ENCODE measurements around the gene PTPRT. TPM values are rescaled to one million over a fixed set of nuclear protein-coding genes. Genes with fewer than 3 reads are reported as not detected.

PTPRT gene
- total RNA-seq, 1 experiment from 2014 or later, result not detected

DNA sequence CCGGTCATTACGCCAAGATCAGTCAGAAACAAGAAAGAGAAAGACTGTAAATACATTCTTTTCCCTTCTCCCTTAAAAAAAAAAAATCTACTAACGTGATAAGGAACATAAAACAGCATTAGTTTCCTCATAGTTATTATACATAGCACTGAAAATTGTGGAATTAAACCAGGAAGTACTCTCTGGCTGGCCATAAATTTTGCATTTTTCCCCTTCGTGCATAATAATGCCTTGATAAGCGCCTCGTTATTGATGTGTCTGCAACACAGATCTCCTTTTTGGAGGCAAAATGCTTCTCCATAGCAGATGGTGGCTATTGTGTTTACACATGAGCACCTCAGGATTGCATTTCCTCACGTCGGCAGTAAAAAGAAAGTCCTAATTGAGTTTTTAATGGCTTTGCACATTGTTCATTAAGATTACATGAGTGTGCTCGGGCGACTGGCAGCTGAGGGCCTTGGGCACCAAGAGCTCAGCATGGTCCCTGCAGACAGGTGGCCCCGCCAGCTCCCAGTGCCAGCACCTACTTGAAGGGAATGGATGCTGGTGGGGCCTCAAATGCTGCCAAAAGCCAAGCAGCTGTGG is 394.5 kb downstream of the PTPRT start:
- no peak for TF ChIP-seq TCF7L2 (IDR thresholded peaks at IDR 0.05; ENCODE audit: low read depth, low read length)
- TF ChIP-seq, protein P1, sequence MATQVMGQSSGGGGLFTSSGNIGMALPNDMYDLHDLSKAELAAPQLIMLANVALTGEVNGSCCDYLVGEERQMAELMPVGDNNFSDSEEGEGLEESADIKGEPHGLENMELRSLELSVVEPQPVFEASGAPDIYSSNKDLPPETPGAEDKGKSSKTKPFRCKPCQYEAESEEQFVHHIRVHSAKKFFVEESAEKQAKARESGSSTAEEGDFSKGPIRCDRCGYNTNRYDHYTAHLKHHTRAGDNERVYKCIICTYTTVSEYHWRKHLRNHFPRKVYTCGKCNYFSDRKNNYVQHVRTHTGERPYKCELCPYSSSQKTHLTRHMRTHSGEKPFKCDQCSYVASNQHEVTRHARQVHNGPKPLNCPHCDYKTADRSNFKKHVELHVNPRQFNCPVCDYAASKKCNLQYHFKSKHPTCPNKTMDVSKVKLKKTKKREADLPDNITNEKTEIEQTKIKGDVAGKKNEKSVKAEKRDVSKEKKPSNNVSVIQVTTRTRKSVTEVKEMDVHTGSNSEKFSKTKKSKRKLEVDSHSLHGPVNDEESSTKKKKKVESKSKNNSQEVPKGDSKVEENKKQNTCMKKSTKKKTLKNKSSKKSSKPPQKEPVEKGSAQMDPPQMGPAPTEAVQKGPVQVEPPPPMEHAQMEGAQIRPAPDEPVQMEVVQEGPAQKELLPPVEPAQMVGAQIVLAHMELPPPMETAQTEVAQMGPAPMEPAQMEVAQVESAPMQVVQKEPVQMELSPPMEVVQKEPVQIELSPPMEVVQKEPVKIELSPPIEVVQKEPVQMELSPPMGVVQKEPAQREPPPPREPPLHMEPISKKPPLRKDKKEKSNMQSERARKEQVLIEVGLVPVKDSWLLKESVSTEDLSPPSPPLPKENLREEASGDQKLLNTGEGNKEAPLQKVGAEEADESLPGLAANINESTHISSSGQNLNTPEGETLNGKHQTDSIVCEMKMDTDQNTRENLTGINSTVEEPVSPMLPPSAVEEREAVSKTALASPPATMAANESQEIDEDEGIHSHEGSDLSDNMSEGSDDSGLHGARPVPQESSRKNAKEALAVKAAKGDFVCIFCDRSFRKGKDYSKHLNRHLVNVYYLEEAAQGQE (IDR thresholded peaks at IDR 0.05; ENCODE audit: insufficient read depth in 1 of 2, low read depth in 2 of 2, low read length in 1 of 2), result no peak
- no peak for TF ChIP-seq POLR2AphosphoS5 (IDR thresholded peaks at IDR 0.05; ENCODE audit: low read depth, low read length)
- TF ChIP-seq SIN3A (IDR thresholded peaks at IDR 0.05; ENCODE audit: borderline replicate concordance, insufficient read depth, low read depth, low read length), result no peak
- TF ChIP-seq, protein P2, sequence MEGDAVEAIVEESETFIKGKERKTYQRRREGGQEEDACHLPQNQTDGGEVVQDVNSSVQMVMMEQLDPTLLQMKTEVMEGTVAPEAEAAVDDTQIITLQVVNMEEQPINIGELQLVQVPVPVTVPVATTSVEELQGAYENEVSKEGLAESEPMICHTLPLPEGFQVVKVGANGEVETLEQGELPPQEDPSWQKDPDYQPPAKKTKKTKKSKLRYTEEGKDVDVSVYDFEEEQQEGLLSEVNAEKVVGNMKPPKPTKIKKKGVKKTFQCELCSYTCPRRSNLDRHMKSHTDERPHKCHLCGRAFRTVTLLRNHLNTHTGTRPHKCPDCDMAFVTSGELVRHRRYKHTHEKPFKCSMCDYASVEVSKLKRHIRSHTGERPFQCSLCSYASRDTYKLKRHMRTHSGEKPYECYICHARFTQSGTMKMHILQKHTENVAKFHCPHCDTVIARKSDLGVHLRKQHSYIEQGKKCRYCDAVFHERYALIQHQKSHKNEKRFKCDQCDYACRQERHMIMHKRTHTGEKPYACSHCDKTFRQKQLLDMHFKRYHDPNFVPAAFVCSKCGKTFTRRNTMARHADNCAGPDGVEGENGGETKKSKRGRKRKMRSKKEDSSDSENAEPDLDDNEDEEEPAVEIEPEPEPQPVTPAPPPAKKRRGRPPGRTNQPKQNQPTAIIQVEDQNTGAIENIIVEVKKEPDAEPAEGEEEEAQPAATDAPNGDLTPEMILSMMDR (IDR thresholded peaks at IDR 0.05), result no peak
- Histone ChIP-seq H3K4me1 (ENCODE audit: control insufficient read depth, insufficient read depth, low read length) (no peaks in the 10 kb centered on the region), H3K4me3 (ENCODE audit: low read depth in 2 of 2, low read length in 2 of 2) (no peak overlapping the region), H3K27me3 (ENCODE audit: control insufficient read depth, insufficient read depth, low read length) (no peaks in the 10 kb centered on the region; the same call in 1 of the 2 replicates), H3K9me3 (ENCODE audit: control insufficient read depth, insufficient read depth, low read depth, low read length) (no peaks in the 10 kb centered on the region), H3K27ac (ENCODE audit: low read length) (no peak overlapping the region), H3K36me3 (ENCODE audit: control insufficient read depth, insufficient read depth, low read length) (no peaks in the 10 kb centered on the region)
- in situ Hi-C loops (cut with HindIII; ENCODE audit: low pct_unique_long_range_greater_than_20kb, low sequenced_read_pairs) (no loop called here), intact Hi-C loops (cut with micrococcal nuclease; ENCODE audit: unreplicated experiment) (no loop called here)
- DNase-seq (ENCODE audit: low read depth, low spot score) (no peak), ATAC-seq (no peak)
- CTCF ChIA-PET, result no interaction called here
- BruUV-seq (replicated peaks), result no TSS peak
- POLR2A ChIA-PET, result interaction anchor here (0.6 kb wide), 1 partner anchor 150 kb away, joined by 3 read pairs; no protein-coding TSS in a partner anchor

DNA sequence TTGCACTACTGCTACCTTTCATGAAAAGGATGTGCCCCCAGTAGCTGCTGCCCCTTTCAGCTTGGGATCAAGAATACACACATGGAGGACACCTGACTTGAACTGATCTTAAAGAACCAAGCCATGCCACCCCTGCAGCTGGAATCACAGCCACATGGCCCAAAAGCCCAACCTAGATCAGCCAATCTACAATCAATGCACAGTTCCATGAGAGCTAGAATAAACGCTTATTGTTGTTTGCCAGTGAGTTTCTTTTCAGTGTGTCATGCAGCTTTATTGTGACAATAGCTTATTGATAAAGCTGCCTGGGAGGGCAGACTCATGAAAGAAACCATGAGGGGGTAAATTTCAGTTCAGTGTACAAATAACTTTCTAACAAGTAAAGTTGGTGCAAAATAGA is 397.7 kb downstream of the PTPRT start:
- BruUV-seq (replicated peaks), result no TSS peak
- Histone ChIP-seq H3K27me3 (ENCODE audit: control insufficient read depth, insufficient read depth, low read length) (peaks cover 2% of the 10 kb centered on the region; the same call in 1 of the 2 replicates), H3K36me3 (ENCODE audit: control insufficient read depth, insufficient read depth, low read length) (no peaks in the 10 kb centered on the region), H3K4me3 (ENCODE audit: low read depth in 2 of 2, low read length in 2 of 2) (no peak overlapping the region), H3K4me1 (ENCODE audit: control insufficient read depth, insufficient read depth, low read length) (no peaks in the 10 kb centered on the region), H3K27ac (ENCODE audit: low read length) (no peak overlapping the region), H3K9me3 (ENCODE audit: control insufficient read depth, insufficient read depth, low read depth, low read length) (no peaks in the 10 kb centered on the region)
- POLR2A ChIA-PET, result no interaction called here
- ATAC-seq, result no peak
- DNase-seq (ENCODE audit: low read depth, low spot score), result no peak
- CTCF ChIA-PET, result no interaction called here
- TF ChIP-seq SIN3A (IDR thresholded peaks at IDR 0.05; ENCODE audit: borderline replicate concordance, insufficient read depth, low read depth, low read length) (no peak), TCF7L2 (IDR thresholded peaks at IDR 0.05; ENCODE audit: low read depth, low read length) (no peak), POLR2AphosphoS5 (IDR thresholded peaks at IDR 0.05; ENCODE audit: low read depth, low read length) (no peak)
- TF ChIP-seq, protein P2 (IDR thresholded peaks at IDR 0.05), result no peak
- TF ChIP-seq, protein P1 (IDR thresholded peaks at IDR 0.05; ENCODE audit: insufficient read depth in 1 of 2, low read depth in 2 of 2, low read length in 1 of 2), result no peak
- intact Hi-C loops (cut with micrococcal nuclease; ENCODE audit: unreplicated experiment), result no loop called here
- in situ Hi-C loops (cut with HindIII; ENCODE audit: low pct_unique_long_range_greater_than_20kb, low sequenced_read_pairs), result no loop called here

Measured in Panc1 (cell line).